ENCODE data around the gene PRMT6. TPM values are rescaled to one million over a fixed set of nuclear protein-coding genes. Genes with fewer than 3 reads are reported as not detected.

The PRMT6 gene
- total and polyA plus RNA-seq, 2 experiments from 2014 or later: 29.6 to 46.6 TPM

GRCh38 chr1:107079249-107079648 is 22.8 kb downstream of the PRMT6 start:
- TF ChIP-seq STAT1 (IDR thresholded peaks at IDR 0.05; ENCODE audit: unreplicated experiment): no peak
- no peak for TF ChIP-seq ZNF114 (CRISPR knock-in tag; IDR thresholded peaks at IDR 0.05)
- no peak for TF ChIP-seq JUNB (IDR thresholded peaks at IDR 0.05; ENCODE audit: unreplicated experiment)
- no peak for TF ChIP-seq NANOG (IDR thresholded peaks at IDR 0.05; ENCODE audit: borderline replicate concordance)
- no peak for TF ChIP-seq ZNF462 (CRISPR knock-in tag; IDR thresholded peaks at IDR 0.05)
- no peak for TF ChIP-seq EZH2phosphoT487 (IDR thresholded peaks at IDR 0.05; ENCODE audit: unreplicated experiment)
- TF ChIP-seq ZNF331 (CRISPR knock-in tag; IDR thresholded peaks at IDR 0.05; ENCODE audit: low read depth): no peak
- TF ChIP-seq, protein P1, sequence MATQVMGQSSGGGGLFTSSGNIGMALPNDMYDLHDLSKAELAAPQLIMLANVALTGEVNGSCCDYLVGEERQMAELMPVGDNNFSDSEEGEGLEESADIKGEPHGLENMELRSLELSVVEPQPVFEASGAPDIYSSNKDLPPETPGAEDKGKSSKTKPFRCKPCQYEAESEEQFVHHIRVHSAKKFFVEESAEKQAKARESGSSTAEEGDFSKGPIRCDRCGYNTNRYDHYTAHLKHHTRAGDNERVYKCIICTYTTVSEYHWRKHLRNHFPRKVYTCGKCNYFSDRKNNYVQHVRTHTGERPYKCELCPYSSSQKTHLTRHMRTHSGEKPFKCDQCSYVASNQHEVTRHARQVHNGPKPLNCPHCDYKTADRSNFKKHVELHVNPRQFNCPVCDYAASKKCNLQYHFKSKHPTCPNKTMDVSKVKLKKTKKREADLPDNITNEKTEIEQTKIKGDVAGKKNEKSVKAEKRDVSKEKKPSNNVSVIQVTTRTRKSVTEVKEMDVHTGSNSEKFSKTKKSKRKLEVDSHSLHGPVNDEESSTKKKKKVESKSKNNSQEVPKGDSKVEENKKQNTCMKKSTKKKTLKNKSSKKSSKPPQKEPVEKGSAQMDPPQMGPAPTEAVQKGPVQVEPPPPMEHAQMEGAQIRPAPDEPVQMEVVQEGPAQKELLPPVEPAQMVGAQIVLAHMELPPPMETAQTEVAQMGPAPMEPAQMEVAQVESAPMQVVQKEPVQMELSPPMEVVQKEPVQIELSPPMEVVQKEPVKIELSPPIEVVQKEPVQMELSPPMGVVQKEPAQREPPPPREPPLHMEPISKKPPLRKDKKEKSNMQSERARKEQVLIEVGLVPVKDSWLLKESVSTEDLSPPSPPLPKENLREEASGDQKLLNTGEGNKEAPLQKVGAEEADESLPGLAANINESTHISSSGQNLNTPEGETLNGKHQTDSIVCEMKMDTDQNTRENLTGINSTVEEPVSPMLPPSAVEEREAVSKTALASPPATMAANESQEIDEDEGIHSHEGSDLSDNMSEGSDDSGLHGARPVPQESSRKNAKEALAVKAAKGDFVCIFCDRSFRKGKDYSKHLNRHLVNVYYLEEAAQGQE (IDR thresholded peaks at IDR 0.05; ENCODE audit: unreplicated experiment): no peak
- TF ChIP-seq EZH2 (IDR thresholded peaks at IDR 0.05; ENCODE audit: low read depth, unreplicated experiment): no peak
- TF ChIP-seq POLR2AphosphoS5 (IDR thresholded peaks at IDR 0.05; ENCODE audit: low read depth): no peak
- TF ChIP-seq, protein P2, sequence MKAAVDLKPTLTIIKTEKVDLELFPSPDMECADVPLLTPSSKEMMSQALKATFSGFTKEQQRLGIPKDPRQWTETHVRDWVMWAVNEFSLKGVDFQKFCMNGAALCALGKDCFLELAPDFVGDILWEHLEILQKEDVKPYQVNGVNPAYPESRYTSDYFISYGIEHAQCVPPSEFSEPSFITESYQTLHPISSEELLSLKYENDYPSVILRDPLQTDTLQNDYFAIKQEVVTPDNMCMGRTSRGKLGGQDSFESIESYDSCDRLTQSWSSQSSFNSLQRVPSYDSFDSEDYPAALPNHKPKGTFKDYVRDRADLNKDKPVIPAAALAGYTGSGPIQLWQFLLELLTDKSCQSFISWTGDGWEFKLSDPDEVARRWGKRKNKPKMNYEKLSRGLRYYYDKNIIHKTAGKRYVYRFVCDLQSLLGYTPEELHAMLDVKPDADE (IDR thresholded peaks at IDR 0.05): no peak
- TF ChIP-seq CREB1 (CRISPR knock-in tag; IDR thresholded peaks at IDR 0.05; ENCODE audit: low read depth): no peak
- TF ChIP-seq, protein P3, sequence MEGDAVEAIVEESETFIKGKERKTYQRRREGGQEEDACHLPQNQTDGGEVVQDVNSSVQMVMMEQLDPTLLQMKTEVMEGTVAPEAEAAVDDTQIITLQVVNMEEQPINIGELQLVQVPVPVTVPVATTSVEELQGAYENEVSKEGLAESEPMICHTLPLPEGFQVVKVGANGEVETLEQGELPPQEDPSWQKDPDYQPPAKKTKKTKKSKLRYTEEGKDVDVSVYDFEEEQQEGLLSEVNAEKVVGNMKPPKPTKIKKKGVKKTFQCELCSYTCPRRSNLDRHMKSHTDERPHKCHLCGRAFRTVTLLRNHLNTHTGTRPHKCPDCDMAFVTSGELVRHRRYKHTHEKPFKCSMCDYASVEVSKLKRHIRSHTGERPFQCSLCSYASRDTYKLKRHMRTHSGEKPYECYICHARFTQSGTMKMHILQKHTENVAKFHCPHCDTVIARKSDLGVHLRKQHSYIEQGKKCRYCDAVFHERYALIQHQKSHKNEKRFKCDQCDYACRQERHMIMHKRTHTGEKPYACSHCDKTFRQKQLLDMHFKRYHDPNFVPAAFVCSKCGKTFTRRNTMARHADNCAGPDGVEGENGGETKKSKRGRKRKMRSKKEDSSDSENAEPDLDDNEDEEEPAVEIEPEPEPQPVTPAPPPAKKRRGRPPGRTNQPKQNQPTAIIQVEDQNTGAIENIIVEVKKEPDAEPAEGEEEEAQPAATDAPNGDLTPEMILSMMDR (conservative IDR thresholded peaks at IDR 0.05; ENCODE audit: low read depth in 2 of 2): no peak
- H3K27ac Mint-ChIP-seq: no peak overlapping the region
- no peak overlapping the region for H2AFZ ChIP-seq
- H3K4me3 ChIP-seq: no peak overlapping the region
- peaks cover 7% of the 10 kb centered on the region; the same call in 1 of the 3 replicates for H3K9me3 Mint-ChIP-seq
- H3K9me2 ChIP-seq (ENCODE audit: insufficient read depth): 0 out of 2 replicates have a peak, but pooled peaks cover 2% of the 10 kb centered on the region
- no peaks in the 10 kb centered on the region for H4K20me1 ChIP-seq (replicated peaks; ENCODE audit: insufficient read depth)
- no peaks in the 10 kb centered on the region for H3K4me1 ChIP-seq (ENCODE audit: insufficient read depth)
- no peak overlapping the region for H3K4me2 ChIP-seq
- H3K27me3 ChIP-seq (ENCODE audit: insufficient read depth): no peaks in the 10 kb centered on the region
- peaks cover 5% of the 10 kb centered on the region; the same call in 2 of the 3 replicates for H3K36me3 Mint-ChIP-seq (ENCODE audit: low read depth)
- H3K4me1 Mint-ChIP-seq: no peaks in the 10 kb centered on the region; the same call in 2 of the 3 replicates
- no peaks in the 10 kb centered on the region for H3K27me3 Mint-ChIP-seq (ENCODE audit: insufficient read depth, low read depth, poor library complexity)
- no peak overlapping the region for H3K4me3 Mint-ChIP-seq
- ATAC-seq: no peak
- no peaks in the 10 kb centered on the region for H3K79me2 ChIP-seq (replicated peaks; ENCODE audit: insufficient read depth)
- no peaks in the 10 kb centered on the region for H3F3A ChIP-seq (replicated peaks; ENCODE audit: low read depth)
- H3K27ac ChIP-seq (ENCODE audit: low read depth): no peak overlapping the region
- H3K36me3 ChIP-seq (ENCODE audit: insufficient read depth): no peaks in the 10 kb centered on the region
- no peak for DNase-seq (ENCODE audit: low spot score)
